GM12878 (cell line): Measurements from ENCODE around the gene PHYHIPL. TPM values are rescaled to one million over a fixed set of nuclear protein-coding genes. Genes with fewer than 3 reads are reported as not detected.

Experiments
- ATAC-seq: fragments of 200-7000 bp; cut with Tn5 transposase; 3 replicates; pipeline ENCODE4 v1.9.1; 2020; ENCODE audit warnings: mild to moderate bottlenecking, moderate library complexity
- BruUV-seq: library from RNA; stranded (reverse); fragments of 400-500 nt; replicated peaks from 2 replicates; lab custom pipeline; 2021; lab: Mats Ljungman, UMichigan
- CTCF ChIA-PET: fragments of 300-600 bp; sonication (Branson Sonifier 250); formaldehyde crosslinking; extraction: SDS; loops from one replicate; lab custom pipeline; 2021; ENCODE audit warnings: inconsistent platforms; lab: Yijun Ruan, JAX
- POLR2A ChIA-PET: fragments of 350-600 bp; formaldehyde crosslinking; extraction: SDS; loops from one replicate; lab custom pipeline; 2021; ENCODE audit warnings: inconsistent platforms; lab: Charles Lee
- RAD21 ChIA-PET: fragments of 300-600 bp; sonication (Branson Sonifier 250); formaldehyde crosslinking; loops from one replicate; lab custom pipeline; 2023; ENCODE audit warnings: antibody characterized with exemption; ENCODE audit not compliant: unreplicated experiment; lab: Charles Lee
- SMC1A ChIA-PET: fragments of 300-600 bp; sonication (Branson Sonifier 250); formaldehyde crosslinking; loops from one replicate; lab custom pipeline; 2023; ENCODE audit not compliant: unreplicated experiment, uncharacterized antibody; lab: Charles Lee
- DNase-seq: peaks from one replicate; pipeline ENCODE4 v3.0.0-alpha.2; 2011; ENCODE audit warnings: low read depth, low spot score
- FAIRE-seq: peaks from 3 replicates; lab custom pipeline; 2011; peaks lifted over from hg19 to GRCh38; lab: Jason Lieb, UNC
- H2AFZ ChIP-seq: 2 replicates; pipeline ENCODE4 v1.6.0; 2011; ENCODE audit warnings: low read depth, low read length, control low read depth; ENCODE audit not compliant: control insufficient read depth
- H3K27ac ChIP-seq: 2 replicates; pipeline ENCODE4 v1.5.1; 2011; ENCODE audit warnings: control low read depth; ENCODE audit not compliant: control insufficient read depth, insufficient read depth
- H3K27me3 ChIP-seq, 2 experiments: replicated peaks in 1 of 2; 2 replicates each; pipeline versions ENCODE4 v1.6.0 to v1.6.1; 2011; ENCODE audit warnings: low read length in 1 of 2; ENCODE audit not compliant: control insufficient read depth in 2 of 2, insufficient read depth in 2 of 2
- H3K36me3 ChIP-seq, 2 experiments: 2 replicates each; pipeline ENCODE4 v1.5.1; 2011; ENCODE audit warnings: low read length in 1 of 2; ENCODE audit not compliant: control insufficient read depth in 2 of 2, insufficient read depth in 2 of 2
- H3K4me1 ChIP-seq: 2 replicates; pipeline ENCODE4 v1.6.1; 2011; ENCODE audit warnings: mild to moderate bottlenecking, low read length, moderate library complexity, mixed read lengths; ENCODE audit not compliant: control insufficient read depth, insufficient read depth
- H3K4me2 ChIP-seq: 2 replicates; pipeline ENCODE4 v1.6.0; 2011; ENCODE audit warnings: control low read depth; ENCODE audit not compliant: control insufficient read depth, insufficient read depth
- H3K4me3 ChIP-seq: fragments of 200-600 bp; sonication (generic); 2 replicates; pipeline ENCODE4 v1.5.1; 2016
- H3K79me2 ChIP-seq: 2 replicates; pipeline ENCODE4 v1.6.0; 2011; ENCODE audit warnings: low read length; ENCODE audit not compliant: control insufficient read depth, insufficient read depth
- H3K9ac ChIP-seq: 2 replicates; pipeline ENCODE4 v1.8.0; 2011; ENCODE audit warnings: low read length, control low read depth, mixed read lengths; ENCODE audit not compliant: control insufficient read depth, insufficient read depth
- H3K9me3 ChIP-seq: replicated peaks from 3 replicates; pipeline ENCODE4 v1.5.1; 2011; ENCODE audit warnings: mild to moderate bottlenecking, low read length; ENCODE audit not compliant: control insufficient read depth, insufficient read depth
- H4K20me1 ChIP-seq: 2 replicates; pipeline ENCODE4 v1.6.0; 2011; ENCODE audit not compliant: control insufficient read depth, insufficient read depth
- ATF3 ChIP-seq: IDR thresholded peaks from 2 replicates; pipeline ENCODE4 v1.6.1; 2011; ENCODE audit warnings: low read depth, mild to moderate bottlenecking, low read length, moderate library complexity, borderline replicate concordance; ENCODE audit errors: extremely low read depth
- BACH1 ChIP-seq: fragments of 450-650 bp; IDR thresholded peaks from 2 replicates; pipeline ENCODE4 v1.6.1; 2017; ENCODE audit warnings: mild to moderate bottlenecking, borderline replicate concordance
- CREM ChIP-seq: IDR thresholded peaks from 2 replicates; pipeline ENCODE4 v1.6.1; 2014; ENCODE audit warnings: antibody characterized with exemption, low read depth
- ESRRA ChIP-seq: IDR thresholded peaks from 2 replicates; pipeline ENCODE4 v1.6.1; 2012; ENCODE audit warnings: mild to moderate bottlenecking, low read length, improper control_type of control experiment
- KLF5 ChIP-seq: fragments of 450-650 bp; IDR thresholded peaks from 2 replicates; pipeline ENCODE4 v1.6.1; 2014; ENCODE audit warnings: mild to moderate bottlenecking; ENCODE audit not compliant: partially characterized antibody
- NFXL1 ChIP-seq: fragments of 450-650 bp; IDR thresholded peaks from 2 replicates; pipeline ENCODE4 v1.6.1; 2017; ENCODE audit warnings: antibody characterized with exemption, mild to moderate bottlenecking, borderline replicate concordance
- PBX3 ChIP-seq: IDR thresholded peaks from 2 replicates; pipeline ENCODE4 v1.6.1; 2011; ENCODE audit warnings: mild to moderate bottlenecking, low read depth, low read length, moderate library complexity; ENCODE audit not compliant: insufficient replicate concordance
- RAD21 ChIP-seq: IDR thresholded peaks from 2 replicates; pipeline ENCODE4 v1.6.1; 2011; ENCODE audit warnings: mild to moderate bottlenecking, low read depth, low read length, moderate library complexity; ENCODE audit not compliant: insufficient read depth
- RELA ChIP-seq: fragments of 450-650 bp; IDR thresholded peaks from 2 replicates; pipeline ENCODE4 v1.8.0; 2014; ENCODE audit warnings: borderline replicate concordance; ENCODE audit not compliant: partially characterized antibody
- SIX5 ChIP-seq: IDR thresholded peaks from 2 replicates; pipeline ENCODE4 v1.6.1; 2011; ENCODE audit warnings: mild to moderate bottlenecking, low read depth, low read length, moderate library complexity; ENCODE audit not compliant: severe bottlenecking
- SP1 ChIP-seq: IDR thresholded peaks from one replicate; pipeline ENCODE4 v1.6.1; 2011; ENCODE audit warnings: low read depth, low read length
- SREBF2 ChIP-seq: IDR thresholded peaks from 2 replicates; pipeline ENCODE4 v1.6.1; 2012; ENCODE audit warnings: mild to moderate bottlenecking, low read length
- TCF3 ChIP-seq: IDR thresholded peaks from 2 replicates; pipeline ENCODE4 v1.6.1; 2012; ENCODE audit warnings: low read depth, mild to moderate bottlenecking, low read length, borderline replicate concordance; ENCODE audit not compliant: insufficient read depth
- ZBTB33 ChIP-seq: fragments of 450-650 bp; IDR thresholded peaks from 2 replicates; pipeline ENCODE4 v1.6.1; 2017; ENCODE audit warnings: mild to moderate bottlenecking
- ZNF207 ChIP-seq: fragments of 450-650 bp; IDR thresholded peaks from 2 replicates; pipeline ENCODE4 v1.6.1; 2014; ENCODE audit warnings: antibody characterized with exemption, mild to moderate bottlenecking, borderline replicate concordance
- ZNF24 ChIP-seq: fragments of 450-650 bp; IDR thresholded peaks from 2 replicates; pipeline ENCODE4 v1.6.1; 2017; ENCODE audit warnings: antibody characterized with exemption, mild to moderate bottlenecking
- WGBS: methylation state at CpG from one replicate; pipeline ENCODE4 v1.1.6; 2016; ENCODE audit warnings: low lambda C conversion rate; ENCODE audit not compliant: insufficient replicate concordance, insufficient coverage; ENCODE audit errors: missing lambda C conversion rate; 5-methylcytosine and 5-hydroxymethylcytosine counted together
- in situ Hi-C: fragments of 300-500 bp; cut with MboI; formaldehyde crosslinking; loops from 9 replicates; pipeline ENCODE4 v1.14.3; 2018; ENCODE audit warnings: mixed read lengths
- intact Hi-C: fragments of 100-400 bp; cut with micrococcal nuclease; formaldehyde crosslinking; loops from one replicate; pipeline ENCODE4 v1.14.2; 2022; ENCODE audit not compliant: unreplicated experiment
- polyA plus RNA-seq, 11 experiments: library from polyadenylated mRNA; depleted of rRNA in 4 of 11; unstranded in 6 of 11; stranded (reverse) in 5 of 11; fragments of >200 nt; fragmentation: Nextera tagmentation in 4 of 11; fragmentation: Illumina TruSeq in 1 of 11; extraction: Ambion mirVana in 4 of 11; extraction: Trizol in 1 of 11; gene quantifications; 1 replicate in 1 of 11; 2 replicates in 10 of 11; pipeline versions ENCODE4 v1.2.1 to v1.2.3, GENCODE V29; 2011 to 2016; ENCODE audit warnings: inconsistent platforms in 2 of 11, missing spikeins in 2 of 11, low read depth in 1 of 11
- total RNA-seq, 4 experiments: library from RNA; depleted of rRNA in 3 of 4; stranded (reverse); fragments of >200 nt in 3 of 4; fragmentation: Illumina TruSeq in 1 of 4; extraction: Trizol in 1 of 4; gene quantifications; 2 replicates each; pipeline versions ENCODE4 v1.2.1 to v1.2.3, GENCODE V29; 2013 to 2021
- TF ChIP-seq, protein P1 (sequence below): IDR thresholded peaks from 2 replicates; pipeline ENCODE4 v1.6.1; 2012; ENCODE audit warnings: low read depth, low read length, improper control_type of control experiment
- TF ChIP-seq, protein P2 (sequence below): fragments of 450-650 bp; IDR thresholded peaks from 2 replicates; pipeline ENCODE4 v1.6.1; 2018; ENCODE audit warnings: mild to moderate bottlenecking, low read depth, moderate library complexity; ENCODE audit not compliant: partially characterized antibody

Gene PHYHIPL
- total and polyA plus RNA-seq, 10 of the 15 experiments (the other 5 are each of a cell fraction or from before 2014, with no cell fraction given) = 0.06 to 0.40 (median 0.18) TPM; not detected in 2

DNA sequence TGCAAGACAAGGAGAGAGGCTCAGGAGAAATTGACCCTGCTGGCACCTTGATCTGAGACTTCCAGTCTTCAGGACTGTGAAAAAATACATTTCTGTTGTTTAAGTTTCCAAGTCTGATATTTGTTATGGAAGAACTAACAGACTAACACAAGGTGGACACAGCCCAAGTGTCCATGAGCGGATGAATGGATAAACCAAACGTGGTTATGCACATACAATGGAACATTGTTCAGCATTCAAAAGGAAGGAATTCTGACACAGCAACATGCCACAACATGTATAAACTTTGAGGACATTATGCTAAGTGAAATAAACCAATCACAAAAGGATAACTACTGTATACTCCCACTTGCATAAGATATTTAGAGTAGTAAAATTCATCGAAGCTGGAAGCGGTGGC lies 109.4 kb downstream of the PHYHIPL start:
- no peaks in the 10 kb centered on the region; a peak in 1 of 4 replicates for H3K27me3 ChIP-seq

More for the DNA sequence above, 109.4 kb downstream of the PHYHIPL start:
- in situ Hi-C loops (no loop called here), intact Hi-C loops (no loop called here)
- H3K4me2 ChIP-seq = no peak overlapping the region
- no peaks in the 10 kb centered on the region for H3K4me1 ChIP-seq
- FAIRE-seq (no peak), DNase-seq (no peak), ATAC-seq (no peak)
- TF ChIP-seq RAD21 = no peak
- TF ChIP-seq SIX5 = no peak
- TF ChIP-seq RELA = no peak
- TF ChIP-seq CREM = no peak
- no peak for TF ChIP-seq ZNF207
- TF ChIP-seq, protein P1, sequence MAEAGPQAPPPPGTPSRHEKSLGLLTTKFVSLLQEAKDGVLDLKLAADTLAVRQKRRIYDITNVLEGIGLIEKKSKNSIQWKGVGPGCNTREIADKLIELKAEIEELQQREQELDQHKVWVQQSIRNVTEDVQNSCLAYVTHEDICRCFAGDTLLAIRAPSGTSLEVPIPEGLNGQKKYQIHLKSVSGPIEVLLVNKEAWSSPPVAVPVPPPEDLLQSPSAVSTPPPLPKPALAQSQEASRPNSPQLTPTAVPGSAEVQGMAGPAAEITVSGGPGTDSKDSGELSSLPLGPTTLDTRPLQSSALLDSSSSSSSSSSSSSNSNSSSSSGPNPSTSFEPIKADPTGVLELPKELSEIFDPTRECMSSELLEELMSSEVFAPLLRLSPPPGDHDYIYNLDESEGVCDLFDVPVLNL = no peak
- TF ChIP-seq ZNF24 = no peak
- TF ChIP-seq PBX3 = no peak
- TF ChIP-seq SP1 = no peak
- no peak for TF ChIP-seq ATF3
- no peak for TF ChIP-seq SREBF2
- TF ChIP-seq ZBTB33 = no peak
- no peak for TF ChIP-seq BACH1
- TF ChIP-seq ESRRA = no peak
- TF ChIP-seq NFXL1 = no peak
- no peak for TF ChIP-seq TCF3
- no peak for TF ChIP-seq KLF5
- TF ChIP-seq, protein P2, sequence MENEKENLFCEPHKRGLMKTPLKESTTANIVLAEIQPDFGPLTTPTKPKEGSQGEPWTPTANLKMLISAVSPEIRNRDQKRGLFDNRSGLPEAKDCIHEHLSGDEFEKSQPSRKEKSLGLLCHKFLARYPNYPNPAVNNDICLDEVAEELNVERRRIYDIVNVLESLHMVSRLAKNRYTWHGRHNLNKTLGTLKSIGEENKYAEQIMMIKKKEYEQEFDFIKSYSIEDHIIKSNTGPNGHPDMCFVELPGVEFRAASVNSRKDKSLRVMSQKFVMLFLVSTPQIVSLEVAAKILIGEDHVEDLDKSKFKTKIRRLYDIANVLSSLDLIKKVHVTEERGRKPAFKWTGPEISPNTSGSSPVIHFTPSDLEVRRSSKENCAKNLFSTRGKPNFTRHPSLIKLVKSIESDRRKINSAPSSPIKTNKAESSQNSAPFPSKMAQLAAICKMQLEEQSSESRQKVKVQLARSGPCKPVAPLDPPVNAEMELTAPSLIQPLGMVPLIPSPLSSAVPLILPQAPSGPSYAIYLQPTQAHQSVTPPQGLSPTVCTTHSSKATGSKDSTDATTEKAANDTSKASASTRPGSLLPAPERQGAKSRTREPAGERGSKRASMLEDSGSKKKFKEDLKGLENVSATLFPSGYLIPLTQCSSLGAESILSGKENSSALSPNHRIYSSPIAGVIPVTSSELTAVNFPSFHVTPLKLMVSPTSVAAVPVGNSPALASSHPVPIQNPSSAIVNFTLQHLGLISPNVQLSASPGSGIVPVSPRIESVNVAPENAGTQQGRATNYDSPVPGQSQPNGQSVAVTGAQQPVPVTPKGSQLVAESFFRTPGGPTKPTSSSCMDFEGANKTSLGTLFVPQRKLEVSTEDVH = no peak
- H4K20me1 ChIP-seq = no peaks in the 10 kb centered on the region
- H3K9ac ChIP-seq = no peak overlapping the region
- ChIA-PET POLR2A (no interaction called here), CTCF (no interaction called here), RAD21 (no interaction called here), SMC1A (interaction anchor here (1.4 kb wide), 1 partner anchor 334 kb away, joined by 6 read pairs; no protein-coding TSS in a partner anchor)
- no peak overlapping the region for H2AFZ ChIP-seq
- H3K27ac ChIP-seq = no peak overlapping the region
- H3K36me3 ChIP-seq = no peaks in the 10 kb centered on the region
- WGBS = 64% methylated on average over 4 of the region's 4 CpGs
- H3K4me3 ChIP-seq = no peak overlapping the region
- H3K9me3 ChIP-seq = no peaks in the 10 kb centered on the region
- no peaks in the 10 kb centered on the region for H3K79me2 ChIP-seq
- BruUV-seq = no TSS peak
